ENCODE data around the gene LCE2C.

LCE2C gene

GRCh38 chr1:152725261-152725660, 50.2 kb downstream of the LCE2C start:
- no peak for DNase-seq

Data from right kidney (tissue), 1 donor.